DMS53 treated with DMSO at 0.1 percent for 48 hours (cell line): ENCODE measurements around the gene TULP4.
"Not testable (repeated sequence)": the region's sequence is repeated elsewhere in the genome, so short reads cannot be mapped to it uniquely, and the experiment has no call there.

ENCODE experiments used
- DNase-seq: peaks from one replicate; lab custom pipeline; 2025; ENCODE audit not compliant: unreplicated experiment; lab: John Stamatoyannopoulos, UW

TULP4 gene

GRCh38 chr6:158519300-158519699 lies 207.0 kb downstream of the TULP4 start:
- no peak for DNase-seq

- no peak for DNase-seq
Measured at GRCh38 chr6:158519761-158520160, 207.5 kb downstream of the TULP4 start.

GRCh38 chr6:158520975-158521374 lies 208.7 kb downstream of the TULP4 start:
- DNase-seq = not testable (repeated sequence)

GRCh38 chr6:158521759-158522158 lies 209.5 kb downstream of the TULP4 start:
- DNase-seq = no peak

- no peak for DNase-seq
Measured at GRCh38 chr6:158522616-158523015, 210.4 kb downstream of the TULP4 start.

DNA sequence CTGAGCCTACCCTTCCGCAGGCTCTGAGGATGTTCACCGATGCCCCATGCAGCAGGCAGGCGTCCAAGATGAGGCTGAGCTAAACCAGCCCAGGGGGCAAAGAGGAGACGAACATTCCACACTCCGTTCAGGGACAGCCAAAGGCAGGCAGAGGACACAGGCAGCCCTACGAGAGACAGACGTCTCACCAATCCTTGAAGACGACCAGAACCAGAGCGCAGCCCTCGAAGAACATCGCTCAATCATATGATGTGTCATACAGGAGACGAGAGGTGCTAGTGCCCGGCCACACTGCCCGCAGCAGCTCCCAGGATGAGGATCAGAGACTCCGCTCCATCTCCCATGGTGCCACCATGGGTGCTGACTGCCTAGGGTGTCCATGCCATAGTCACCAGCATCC lies 212.0 kb downstream of the TULP4 start:
- DNase-seq = no peak

DNA sequence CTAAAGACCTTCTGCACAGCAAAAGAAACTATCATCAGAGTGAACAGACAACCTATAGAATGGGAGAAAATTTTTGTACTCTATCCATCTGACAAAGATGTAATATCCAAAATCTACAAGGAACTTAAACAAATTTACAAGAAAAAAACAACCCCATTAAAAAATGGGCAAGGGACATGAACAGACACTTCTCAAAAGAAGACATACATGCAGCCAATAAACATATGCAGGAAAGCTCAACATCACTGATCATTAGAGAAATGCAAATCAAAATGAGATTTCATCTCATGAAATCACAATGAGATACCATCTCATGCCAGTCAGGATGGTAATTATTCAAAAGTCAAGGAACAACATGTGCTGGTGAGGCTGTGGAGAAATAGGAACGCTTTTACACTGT lies 215.6 kb downstream of the TULP4 start:
- DNase-seq = not testable (repeated sequence)

- no peak for DNase-seq
Measured at GRCh38 chr6:158528826-158529225, 216.6 kb downstream of the TULP4 start.

DNA sequence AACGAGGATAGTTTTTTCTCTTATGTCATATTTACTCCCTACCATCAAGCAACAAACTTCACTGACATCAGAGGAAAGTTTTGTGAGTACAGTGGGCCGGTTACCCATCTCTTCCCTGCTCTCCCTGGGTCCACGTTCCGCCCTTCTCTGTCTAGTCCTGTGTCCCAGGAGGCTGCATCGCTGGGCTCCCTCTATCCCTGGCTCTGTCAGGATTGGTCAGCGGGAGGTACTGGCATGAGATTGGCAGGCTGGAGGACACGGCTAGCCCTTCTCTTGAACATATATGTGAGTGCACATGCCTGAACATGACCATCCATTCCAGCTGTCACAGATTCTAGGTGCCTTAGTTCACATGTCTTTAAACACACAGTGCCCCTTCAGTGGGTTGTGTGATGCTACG lies 217.4 kb downstream of the TULP4 start:
- no peak for DNase-seq

DNA sequence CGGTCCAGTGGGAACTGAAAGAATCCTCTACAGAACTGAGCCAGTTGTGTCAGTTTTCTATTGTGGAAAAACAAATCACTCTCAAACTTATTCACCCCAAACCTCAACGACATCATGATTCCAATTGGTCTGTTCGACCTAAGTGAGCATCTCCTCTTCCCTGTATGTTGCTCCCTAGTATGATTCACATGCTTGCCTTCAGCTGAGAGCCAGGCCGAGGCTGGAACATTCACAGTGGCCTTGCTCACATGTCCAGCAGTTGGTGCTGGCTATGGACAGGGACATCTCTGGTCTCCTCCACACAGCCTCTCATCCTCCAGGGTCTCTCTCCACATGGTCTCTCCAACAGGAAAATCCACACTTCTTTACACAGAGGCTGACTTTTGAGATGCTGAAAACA lies 219.3 kb downstream of the TULP4 start:
- no peak for DNase-seq

DNA sequence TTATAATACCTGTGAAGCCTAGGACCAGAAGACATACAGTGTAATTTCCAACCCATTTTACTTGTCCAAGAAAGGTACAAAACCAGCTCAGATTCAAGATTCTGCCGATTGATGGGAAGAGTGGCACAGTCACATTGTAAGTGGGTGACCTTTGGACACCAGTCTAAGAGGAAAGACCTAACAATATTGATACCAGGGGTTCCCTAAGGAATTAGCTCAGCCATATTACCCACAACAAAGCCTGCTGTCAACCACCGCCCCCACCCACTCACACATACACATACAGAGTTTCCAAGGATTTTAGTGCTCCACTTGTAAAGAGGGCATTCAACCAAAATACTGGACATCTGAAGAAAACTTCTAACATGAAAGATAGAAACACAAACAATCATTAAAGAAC lies 219.7 kb downstream of the TULP4 start:
- no peak for DNase-seq

DNA sequence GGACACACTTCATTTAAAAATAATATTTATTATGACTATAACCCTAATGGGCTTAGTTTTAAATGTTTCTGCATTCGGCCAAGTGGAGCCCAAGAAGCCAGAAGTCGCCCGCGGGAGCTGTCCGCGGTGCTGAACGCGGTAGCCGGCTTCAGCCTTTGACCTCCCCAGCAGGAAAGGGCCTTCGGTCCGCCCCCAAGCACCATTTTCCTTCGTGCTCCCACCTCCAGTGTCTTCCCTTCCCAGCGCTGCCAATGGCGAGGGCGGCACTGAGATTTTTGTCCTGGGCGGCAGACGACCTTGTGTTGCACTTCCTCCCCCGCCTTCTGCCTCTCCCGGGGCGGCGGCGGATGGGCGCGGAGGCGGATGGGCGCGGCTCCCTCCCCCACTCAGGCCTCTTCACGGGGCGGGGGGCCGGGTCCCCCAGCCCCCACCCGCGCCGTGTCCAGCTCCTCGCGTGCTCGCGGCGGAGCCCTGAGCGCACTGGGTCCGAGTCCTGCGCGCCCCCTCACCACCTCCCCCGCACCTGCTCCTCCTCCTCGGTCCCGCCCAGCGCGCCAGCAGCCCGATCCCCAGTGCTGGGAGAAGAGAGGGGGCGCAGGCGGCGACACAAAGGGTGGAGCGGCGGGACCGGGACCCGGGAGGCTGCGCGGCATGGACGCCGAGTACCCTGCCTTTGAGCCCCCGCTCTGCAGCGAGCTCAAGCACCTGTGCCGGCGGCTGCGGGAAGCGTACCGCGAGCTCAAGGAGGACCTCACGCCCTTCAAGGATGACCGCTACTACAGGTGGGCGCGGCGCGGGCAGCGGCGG lies 224.0 kb downstream of the TULP4 start:
- peak; percentile 37 for DNase-seq

- peak; percentile 34 for DNase-seq
Measured at GRCh38 chr6:158536891-158537798, 224.9 kb downstream of the TULP4 start.

- no peak for DNase-seq
Measured at GRCh38 chr6:158538741-158539140, 226.5 kb downstream of the TULP4 start.

- DNase-seq = no peak
Measured at GRCh38 chr6:158539413-158539812, 227.1 kb downstream of the TULP4 start.

DNA sequence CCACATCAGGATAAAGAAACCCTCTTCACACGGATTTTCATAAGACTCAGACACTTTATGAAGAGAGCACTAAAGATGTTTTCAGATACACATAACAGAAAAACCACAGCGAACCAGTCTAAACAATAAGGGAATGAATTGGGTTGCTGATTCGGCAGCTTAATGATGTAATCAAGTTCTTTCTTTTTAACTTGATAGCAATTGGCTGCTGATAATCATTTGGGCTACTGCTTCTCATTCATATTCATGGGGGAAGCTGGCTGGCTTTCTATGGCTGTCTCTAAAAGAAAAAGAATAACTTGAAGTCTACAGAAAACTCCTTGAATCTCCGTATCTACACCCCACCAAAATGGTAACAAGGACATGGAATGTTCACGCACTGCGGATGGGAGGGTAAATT lies 227.6 kb downstream of the TULP4 start:
- DNase-seq = no peak

DNA sequence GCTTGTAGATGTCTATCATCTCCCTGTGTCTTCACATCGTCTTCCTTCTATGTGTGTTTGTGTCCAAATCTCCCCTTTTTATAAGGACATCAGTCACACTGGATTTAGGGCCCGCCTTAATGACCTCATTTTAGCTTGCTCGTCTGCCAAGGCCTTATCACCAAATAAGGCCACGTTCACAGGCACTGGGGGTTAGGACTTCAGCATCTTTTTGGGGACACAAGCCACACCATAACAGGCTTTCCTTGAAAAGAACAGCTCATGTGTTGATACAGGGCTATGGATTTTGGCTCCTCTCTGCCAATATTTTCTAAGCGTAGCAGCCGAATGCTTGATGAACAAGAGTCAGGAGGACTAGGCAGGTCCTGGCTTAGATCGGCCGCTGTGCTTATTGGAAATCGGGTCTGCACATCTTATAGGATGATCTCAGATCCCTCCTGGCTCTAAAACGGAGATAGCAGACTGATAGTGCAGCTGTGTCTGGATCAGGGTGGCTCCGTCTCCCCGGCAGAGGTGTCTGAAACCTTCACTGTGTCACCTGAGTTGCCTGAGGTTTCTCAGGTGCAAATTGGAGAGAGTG lies 231.4 kb downstream of the TULP4 start:
- DNase-seq = no peak

GRCh38 chr6:158544428-158544827 lies 232.2 kb downstream of the TULP4 start:
- no peak for DNase-seq

GRCh38 chr6:158545043-158545966 lies 233.0 kb downstream of the TULP4 start:
- DNase-seq = no peak

DNA sequence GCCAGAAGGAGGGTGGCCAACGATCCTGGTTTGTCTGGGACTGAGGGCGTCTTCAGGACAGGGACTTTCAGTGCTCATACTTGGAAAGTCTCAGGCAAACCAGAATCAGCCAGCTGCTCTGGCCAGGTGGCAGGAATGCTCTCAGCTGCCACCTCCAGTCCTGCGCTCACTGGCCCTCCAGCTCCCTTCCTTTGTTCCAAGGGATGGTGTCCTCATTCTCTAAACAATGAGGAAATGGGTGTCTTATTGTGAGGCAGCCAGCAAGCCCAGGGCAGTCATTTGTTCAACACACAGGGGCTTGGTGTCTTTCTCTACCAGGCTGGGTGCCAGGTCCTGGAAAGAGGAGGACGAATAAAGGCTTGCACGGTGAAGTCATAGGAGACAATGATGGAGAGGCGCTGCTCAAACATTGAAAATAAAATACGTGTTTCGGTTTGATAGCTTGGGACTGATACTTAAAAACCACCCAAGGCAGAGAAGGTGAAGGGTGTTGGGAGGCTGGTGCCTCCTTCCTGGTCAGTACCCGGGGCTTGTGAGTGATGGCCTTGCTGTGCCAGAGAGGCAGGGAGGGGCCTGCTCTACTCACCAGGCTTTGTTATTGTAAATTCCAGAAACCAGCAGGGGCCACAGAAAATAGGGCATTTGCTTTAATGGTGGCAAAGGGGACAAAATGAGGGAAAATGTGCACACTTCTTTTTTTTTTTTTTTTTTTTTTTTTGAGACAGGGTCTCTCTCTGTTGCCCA lies 236.3 kb downstream of the TULP4 start:
- DNase-seq = peak; percentile 76
